GM23338 (cell line): Measurements from ENCODE around the gene JAG1. TPM values are rescaled to one million over a fixed set of nuclear protein-coding genes. Genes with fewer than 3 reads are reported as not detected.

Experiments
- ATAC-seq: fragments of 200-7000 bp; cut with Tn5 transposase; 3 replicates; pipeline ENCODE4 v1.9.1; 2020
- DNase-seq: peaks from one replicate; pipeline ENCODE4 v3.0.0-alpha.2; 2015; ENCODE audit warnings: low spot score
- H2AFZ ChIP-seq: fragments of 200-600 bp; sonication (generic); 2 replicates; pipeline ENCODE4 v1.8.0; 2016; ENCODE audit warnings: antibody characterized with exemption, mild to moderate bottlenecking, moderate library complexity
- H3F3A ChIP-seq: fragments of 200-600 bp; sonication (generic); replicated peaks from 2 replicates; pipeline ENCODE4 v1.8.0; 2017; ENCODE audit warnings: antibody characterized with exemption, mixed run types, low read depth
- H3K27ac ChIP-seq: fragments of 200-600 bp; sonication (generic); 2 replicates; pipeline ENCODE4 v1.6.1; 2016; ENCODE audit warnings: low read depth
- H3K27me3 ChIP-seq: fragments of 200-600 bp; sonication (generic); 2 replicates; pipeline ENCODE4 v1.8.0; 2016; ENCODE audit warnings: mild to moderate bottlenecking, mixed run types, moderate library complexity; ENCODE audit not compliant: insufficient read depth
- H3K36me3 ChIP-seq: fragments of 200-600 bp; sonication (generic); 2 replicates; pipeline ENCODE4 v1.8.0; 2016; ENCODE audit warnings: mild to moderate bottlenecking; ENCODE audit not compliant: insufficient read depth
- H3K4me1 ChIP-seq: fragments of 200-600 bp; sonication (generic); 2 replicates; pipeline ENCODE4 v1.8.0; 2016; ENCODE audit warnings: mild to moderate bottlenecking, moderate library complexity; ENCODE audit not compliant: insufficient read depth
- H3K4me2 ChIP-seq: fragments of 200-600 bp; sonication (generic); 2 replicates; pipeline ENCODE4 v1.7.1; 2017; ENCODE audit warnings: mixed run types
- H3K4me3 ChIP-seq: fragments of 200-600 bp; sonication (generic); 2 replicates; pipeline ENCODE4 v1.6.1; 2016; ENCODE audit warnings: mixed run types
- H3K79me2 ChIP-seq: fragments of 200-600 bp; sonication (generic); replicated peaks from 2 replicates; pipeline ENCODE4 v1.8.0; 2017; ENCODE audit warnings: mild to moderate bottlenecking; ENCODE audit not compliant: insufficient read depth
- H3K9me2 ChIP-seq: fragments of 200-600 bp; sonication (generic); 2 replicates; pipeline ENCODE4 v1.8.0; 2017; ENCODE audit not compliant: insufficient read depth
- H4K20me1 ChIP-seq: fragments of 200-600 bp; sonication (generic); replicated peaks from 2 replicates; pipeline ENCODE4 v1.8.0; 2017; ENCODE audit warnings: mild to moderate bottlenecking; ENCODE audit not compliant: insufficient read depth
- H3K27ac Mint-ChIP-seq: 2 replicates; pipeline ENCODE4 v1.8.0; 2020; ENCODE audit warnings: inconsistent platforms, mild to moderate bottlenecking, moderate library complexity, mixed read lengths
- H3K27me3 Mint-ChIP-seq: 3 replicates; pipeline ENCODE4 v1.8.0; 2022; ENCODE audit warnings: low read depth, mild to moderate bottlenecking, moderate library complexity, mixed read lengths, inconsistent platforms; ENCODE audit not compliant: insufficient read depth, poor library complexity
- H3K36me3 Mint-ChIP-seq: 3 replicates; pipeline ENCODE4 v1.8.0; 2021; ENCODE audit warnings: low read depth, mild to moderate bottlenecking, inconsistent platforms, moderate library complexity, mixed read lengths
- H3K4me1 Mint-ChIP-seq: 3 replicates; pipeline ENCODE4 v1.8.0; 2020; ENCODE audit warnings: mild to moderate bottlenecking, inconsistent platforms, mixed read lengths
- H3K4me3 Mint-ChIP-seq: 3 replicates; pipeline ENCODE4 v1.8.0; 2021; ENCODE audit warnings: moderate library complexity, mild to moderate bottlenecking, inconsistent platforms, mixed read lengths
- H3K9me3 Mint-ChIP-seq: 3 replicates; pipeline ENCODE4 v1.8.0; 2020; ENCODE audit warnings: moderate library complexity, mild to moderate bottlenecking, inconsistent platforms, mixed read lengths
- CREB1 ChIP-seq: fragments of 250-450 bp; sonication (Bioruptor Pico); IDR thresholded peaks from 2 replicates; pipeline ENCODE4 v1.5.0; 2020; ENCODE audit warnings: low read depth, mild to moderate bottlenecking, moderate library complexity
- CTCF ChIP-seq, 2 experiments: fragments of 200-600 bp in 1 of 2; sonication (generic) in 1 of 2; conservative IDR thresholded peaks; 2 replicates each; pipeline versions ENCODE4 v1.5.1 to v1.6.1; 2016 to 2017; ENCODE audit warnings: antibody characterized with exemption in 2 of 2, low read depth in 2 of 2, mild to moderate bottlenecking in 2 of 2, moderate library complexity in 1 of 2
- ETS1 ChIP-seq: IDR thresholded peaks from 2 replicates; pipeline ENCODE4 v1.6.1; 2016; ENCODE audit warnings: antibody characterized with exemption
- EZH2 ChIP-seq: fragments of 200-600 bp; sonication (generic); IDR thresholded peaks from one replicate; pipeline ENCODE4 v1.8.0; 2017; ENCODE audit warnings: antibody characterized with exemption, mild to moderate bottlenecking, low read depth; ENCODE audit not compliant: unreplicated experiment
- EZH2phosphoT487 ChIP-seq: fragments of 200-600 bp; sonication (generic); IDR thresholded peaks from one replicate; pipeline ENCODE4 v1.8.1; 2018; ENCODE audit warnings: antibody characterized with exemption; ENCODE audit not compliant: unreplicated experiment
- JUNB ChIP-seq: IDR thresholded peaks from one replicate; pipeline ENCODE4 v1.6.1; 2016; ENCODE audit warnings: antibody characterized with exemption; ENCODE audit not compliant: unreplicated experiment
- NANOG ChIP-seq: IDR thresholded peaks from 2 replicates; pipeline ENCODE4 v1.6.1; 2016; ENCODE audit warnings: antibody characterized with exemption, borderline replicate concordance
- POLR2AphosphoS5 ChIP-seq: IDR thresholded peaks from 2 replicates; pipeline ENCODE4 v1.6.1; 2016; ENCODE audit warnings: antibody characterized with exemption, low read depth
- REST ChIP-seq: IDR thresholded peaks from one replicate; pipeline ENCODE4 v1.6.1; 2018; ENCODE audit warnings: antibody characterized with exemption; ENCODE audit not compliant: unreplicated experiment
- STAT1 ChIP-seq: IDR thresholded peaks from one replicate; pipeline ENCODE4 v1.6.1; 2016; ENCODE audit warnings: antibody characterized with exemption; ENCODE audit not compliant: unreplicated experiment
- ZNF114 ChIP-seq: fragments of 250-450 bp; sonication (Bioruptor Pico); IDR thresholded peaks from 2 replicates; pipeline ENCODE4 v1.5.0; 2020; ENCODE audit warnings: mild to moderate bottlenecking, moderate library complexity
- ZNF331 ChIP-seq: fragments of 250-450 bp; sonication (Bioruptor Pico); IDR thresholded peaks from 2 replicates; pipeline ENCODE4 v1.5.0; 2020; ENCODE audit warnings: low read depth, mild to moderate bottlenecking, moderate library complexity
- ZNF462 ChIP-seq: fragments of 250-450 bp; sonication (Bioruptor Pico); IDR thresholded peaks from 2 replicates; pipeline ENCODE4 v1.5.0; 2020; ENCODE audit warnings: mild to moderate bottlenecking, moderate library complexity
- polyA plus RNA-seq: library from polyadenylated mRNA; unstranded; fragments of >200 nt; fragmentation: Nextera tagmentation; extraction: Ambion mirVana; gene quantifications from 2 replicates; pipeline ENCODE4 v1.2.1, GENCODE V29; 2016
- total RNA-seq: library from RNA; depleted of rRNA; stranded (reverse); fragments of >200 nt; shearing (Covaris generic); gene quantifications from 2 replicates; pipeline ENCODE4 v1.2.3, GENCODE V29; 2014

Gene JAG1
- total and polyA plus RNA-seq, 2 experiments from 2014 or later = 9.7 to 46.5 TPM

- Histone ChIP-seq H3F3A (no peaks in the 10 kb centered on the region), H3K27ac (no peak overlapping the region), H3K79me2 (no peaks in the 10 kb centered on the region), H3K36me3 (no peaks in the 10 kb centered on the region), H3K4me1 (no peaks in the 10 kb centered on the region), H3K4me2 (no peak overlapping the region), H3K4me3 (no peak overlapping the region), H2AFZ (no peak overlapping the region), H3K27me3 (no peaks in the 10 kb centered on the region), H4K20me1 (no peaks in the 10 kb centered on the region), H3K9me2 (0 out of 2 replicates have a peak, but pooled peaks cover 2% of the 10 kb centered on the region)
- H3K27ac Mint-ChIP-seq = no peak overlapping the region; the same call in 1 of the 2 replicates
- no peaks in the 10 kb centered on the region for H3K9me3 Mint-ChIP-seq
- peaks cover 3% of the 10 kb centered on the region; the same call in 2 of the 3 replicates for H3K4me1 Mint-ChIP-seq
- no peaks in the 10 kb centered on the region for H3K36me3 Mint-ChIP-seq
- H3K4me3 Mint-ChIP-seq = no peak overlapping the region
- H3K27me3 Mint-ChIP-seq = no peaks in the 10 kb centered on the region
- no peak for TF ChIP-seq ZNF462 (CRISPR knock-in tag)
- no peak for TF ChIP-seq STAT1
- TF ChIP-seq EZH2phosphoT487 = no peak
- no peak for TF ChIP-seq NANOG
- no peak for TF ChIP-seq POLR2AphosphoS5
- TF ChIP-seq ZNF331 (CRISPR knock-in tag) = no peak
- no peak for TF ChIP-seq ZNF114 (CRISPR knock-in tag)
- no peak for TF ChIP-seq EZH2
- TF ChIP-seq REST = no peak
- TF ChIP-seq JUNB = no peak
- TF ChIP-seq CREB1 (CRISPR knock-in tag) = no peak
- TF ChIP-seq CTCF (conservative IDR thresholded peaks at IDR 0.05; ENCODE audit: low read depth in 2 of 2) = no peak
- TF ChIP-seq ETS1 = no peak
- DNase-seq = no peak
- no peak for ATAC-seq
These were observed 64.5 kb downstream of the JAG1 start for GRCh38 chr20:10609276-10609675.
